HG03342 (cell line): ENCODE data around the gene IFITM5.
"Not testable (repeated sequence)": the region's sequence is repeated elsewhere in the genome, so short reads cannot be mapped to it uniquely, and the experiment has no call there.

Experiments
- ATAC-seq: cut with Tn5 transposase; IDR thresholded peaks from one replicate; pipeline ENCODE4 v1.9.1; 2021; ENCODE audit warnings: mild to moderate bottlenecking, moderate library complexity; ENCODE audit not compliant: unreplicated experiment

The IFITM5 gene

GRCh38 chr11:328516-329100, 29.3 kb upstream of the IFITM5 start:
- ATAC-seq: not testable (repeated sequence)

GRCh38 chr11:328012-328411, 28.7 kb upstream of the IFITM5 start:
- no peak for ATAC-seq

- no peak for ATAC-seq
These were observed 28.2 kb upstream of the IFITM5 start for GRCh38 chr11:327581-327923.

- peak; percentile 63 for ATAC-seq
These were observed 27.7 kb upstream of the IFITM5 start for GRCh38 chr11:326842-327580.

GRCh38 chr11:326592-326841, 27.2 kb upstream of the IFITM5 start:
- ATAC-seq: no peak

GRCh38 chr11:325796-326591, 26.7 kb upstream of the IFITM5 start:
- no peak for ATAC-seq

- ATAC-seq: not testable (repeated sequence)
These were observed 25.5 kb upstream of the IFITM5 start for GRCh38 chr11:324593-325517.

- ATAC-seq: no peak
These were observed 24.8 kb upstream of the IFITM5 start for GRCh38 chr11:324156-324555.

- not testable (repeated sequence) for ATAC-seq
These were observed 20.6 kb upstream of the IFITM5 start for GRCh38 chr11:319888-320273.

GRCh38 chr11:319121-319887, 20.0 kb upstream of the IFITM5 start:
- ATAC-seq: not testable (repeated sequence)

- ATAC-seq: peak; percentile 39
These were observed 19.2 kb upstream of the IFITM5 start for GRCh38 chr11:318405-319120.

GRCh38 chr11:317668-318404, 18.5 kb upstream of the IFITM5 start:
- not testable (repeated sequence) for ATAC-seq

- no peak for ATAC-seq
These were observed 17.6 kb upstream of the IFITM5 start for GRCh38 chr11:316891-317301.

GRCh38 chr11:316031-316701, 16.8 kb upstream of the IFITM5 start:
- no peak for ATAC-seq

GRCh38 chr11:315516-315994, 16.2 kb upstream of the IFITM5 start:
- no peak for ATAC-seq

- no peak for ATAC-seq
These were observed 15.7 kb upstream of the IFITM5 start for GRCh38 chr11:315051-315481.

GRCh38 chr11:314554-314875, 15.2 kb upstream of the IFITM5 start:
- not testable (repeated sequence) for ATAC-seq

GRCh38 chr11:313787-314553, 14.6 kb upstream of the IFITM5 start, which contains the start of gene IFITM1:
Gene IFITM1, plus strand, starts transcription at chr11:314040. Its CDS starts 131 bp downstream, at chr11:314171.
- ATAC-seq: peak; percentile 38
